WI38 (cell line): ENCODE results near the gene SAYSD1.
A peak's percentile ranks its signal among the peaks of the same experiment; 100 is the strongest.

ENCODE experiments used
- H3K4me3 ChIP-seq: 2 replicates; pipeline ENCODE4 v1.5.1; 2011; ENCODE audit warnings: low read depth, mild to moderate bottlenecking, control low read depth, low read length
- CTCF ChIP-seq: IDR thresholded peaks from 2 replicates; pipeline ENCODE4 v1.5.1; 2012; ENCODE audit warnings: low read depth, mild to moderate bottlenecking, control low read depth, low read length

Gene SAYSD1

GRCh38 chr6:39107641-39108040 lies 7.3 kb downstream of the SAYSD1 start:
- TF ChIP-seq CTCF, result no peak
- no peak overlapping the region for H3K4me3 ChIP-seq

GRCh38 chr6:39107034-39107433 lies 8.0 kb downstream of the SAYSD1 start:
- no peak for TF ChIP-seq CTCF
- no peak overlapping the region for H3K4me3 ChIP-seq

GRCh38 chr6:39104528-39104927 lies 10.5 kb downstream of the SAYSD1 start:
- TF ChIP-seq CTCF, result no peak
- no peak overlapping the region for H3K4me3 ChIP-seq

GRCh38 chr6:39102821-39103136 lies 12.2 kb downstream of the SAYSD1 start:
- no peak for TF ChIP-seq CTCF

GRCh38 chr6:39102071-39102820 lies 12.7 kb downstream of the SAYSD1 start:
- H3K4me3 ChIP-seq, result no peak overlapping the region
- TF ChIP-seq CTCF, result peak; percentile 60

More at GRCh38 chr6:39102821-39103136, 12.2 kb downstream of the SAYSD1 start:
- no peak overlapping the region for H3K4me3 ChIP-seq

- H3K4me3 ChIP-seq, result no peak overlapping the region
- no peak for TF ChIP-seq CTCF
These were observed 14.6 kb downstream of the SAYSD1 start for GRCh38 chr6:39100358-39100757.

- TF ChIP-seq CTCF, result no peak
These were observed 19.4 kb downstream of the SAYSD1 start for GRCh38 chr6:39095578-39095977.

More at GRCh38 chr6:39095578-39095977, 19.4 kb downstream of the SAYSD1 start:
- H3K4me3 ChIP-seq, result no peak overlapping the region
